Gastrocnemius medialis (tissue), 4 donors: ENCODE data around the gene ENDOV. TPM values are rescaled to one million over a fixed set of nuclear protein-coding genes. Genes with fewer than 3 reads are reported as not detected.
A peak's percentile ranks its signal among the peaks of the same experiment; 100 is the strongest.

Source experiments
- ATAC-seq, 2 donors: fragments of 150-250 bp; one replicate each; pipeline ENCODE4 v1.9.1; 2016
- DNase-seq, 2 donors: peaks; one replicate each; pipeline ENCODE4 v3.0.0-alpha.2; 2019
- H3K27ac ChIP-seq, 4 donors: fragments of 200-600 bp; sonication (generic); 1 replicate in 1 of 4; 2 replicates in 3 of 4; pipeline ENCODE4 v1.5.1; 2016 to 2018; ENCODE audit warnings: mild to moderate bottlenecking in 2 of 4, moderate library complexity in 1 of 4
- H3K27me3 ChIP-seq, 3 donors: fragments of 200-600 bp; sonication (generic) in 2 of 3; 1 replicate in 1 of 3; 2 replicates in 2 of 3; pipeline versions ENCODE4 v1.5.1 to v1.6.0; 2016 to 2019; ENCODE audit warnings: mild to moderate bottlenecking in 1 of 3, moderate library complexity in 1 of 3
- H3K36me3 ChIP-seq, 2 donors: fragments of 200-600 bp; sonication (generic) in 1 of 2; one replicate each; pipeline ENCODE4 v1.5.1; 2017 to 2018
- H3K4me1 ChIP-seq, 2 donors: fragments of 200-600 bp; sonication (generic) in 1 of 2; one replicate each; pipeline ENCODE4 v1.5.1; 2016 to 2017; ENCODE audit warnings: mild to moderate bottlenecking in 2 of 2
- H3K4me3 ChIP-seq, 4 donors: fragments of 200-600 bp; sonication (generic) in 3 of 4; 1 replicate in 1 of 4; 2 replicates in 3 of 4; pipeline ENCODE4 v1.5.1; 2016 to 2019; ENCODE audit warnings: mild to moderate bottlenecking in 2 of 4
- H3K9me3 ChIP-seq, 3 donors: fragments of 200-600 bp; sonication (generic) in 2 of 3; 1 replicate in 1 of 3; 2 replicates in 2 of 3; pipeline ENCODE4 v1.5.1; 2016 to 2019
- POLR2A ChIP-seq, 2 donors: fragments of 450-650 bp; IDR thresholded peaks; one replicate each; pipeline ENCODE4 v1.6.1; 2017; ENCODE audit warnings: antibody characterized with exemption in 2 of 2, mild to moderate bottlenecking in 2 of 2, moderate library complexity in 2 of 2
- in situ Hi-C, 4 donors: fragments of 200-750 bp; cut with MboI; loops; one replicate each; pipeline versions ENCODE4 v1.15.0 to v1.8.0; 2017; ENCODE audit warnings: low sequenced_read_pairs in 4 of 4
- intact Hi-C: fragments of 100-400 bp; cut with DNase I; formaldehyde crosslinking; loops from one replicate; pipeline ENCODE4 v1.15.1; 2023; ENCODE audit warnings: low total_unique reads
- total RNA-seq, 4 donors: library from RNA; depleted of rRNA; stranded (reverse); fragments of >200 nt; gene quantifications; one replicate each; pipeline versions ENCODE4 v1.1.0 to v1.2.3, GENCODE V29; 2016
- TF ChIP-seq, protein P1 (sequence below), 5 experiments: fragments of 450-650 bp in 3 of 5; fragments of 200-600 bp in 2 of 5; sonication (generic) in 2 of 5; IDR thresholded peaks in 4 of 5; conservative IDR thresholded peaks in 1 of 5; 1 replicate in 4 of 5; 2 replicates in 1 of 5; pipeline ENCODE4 v1.5.1; 2016 to 2019; ENCODE audit warnings: antibody characterized with exemption in 5 of 5, mild to moderate bottlenecking in 3 of 5, moderate library complexity in 3 of 5

The ENDOV gene
- 10 to 100 TPM in 3 of 4 donors, 1 to 10 TPM in 1; 9.1 to 24.1 (median 18.0) TPM for total RNA-seq

DNA sequence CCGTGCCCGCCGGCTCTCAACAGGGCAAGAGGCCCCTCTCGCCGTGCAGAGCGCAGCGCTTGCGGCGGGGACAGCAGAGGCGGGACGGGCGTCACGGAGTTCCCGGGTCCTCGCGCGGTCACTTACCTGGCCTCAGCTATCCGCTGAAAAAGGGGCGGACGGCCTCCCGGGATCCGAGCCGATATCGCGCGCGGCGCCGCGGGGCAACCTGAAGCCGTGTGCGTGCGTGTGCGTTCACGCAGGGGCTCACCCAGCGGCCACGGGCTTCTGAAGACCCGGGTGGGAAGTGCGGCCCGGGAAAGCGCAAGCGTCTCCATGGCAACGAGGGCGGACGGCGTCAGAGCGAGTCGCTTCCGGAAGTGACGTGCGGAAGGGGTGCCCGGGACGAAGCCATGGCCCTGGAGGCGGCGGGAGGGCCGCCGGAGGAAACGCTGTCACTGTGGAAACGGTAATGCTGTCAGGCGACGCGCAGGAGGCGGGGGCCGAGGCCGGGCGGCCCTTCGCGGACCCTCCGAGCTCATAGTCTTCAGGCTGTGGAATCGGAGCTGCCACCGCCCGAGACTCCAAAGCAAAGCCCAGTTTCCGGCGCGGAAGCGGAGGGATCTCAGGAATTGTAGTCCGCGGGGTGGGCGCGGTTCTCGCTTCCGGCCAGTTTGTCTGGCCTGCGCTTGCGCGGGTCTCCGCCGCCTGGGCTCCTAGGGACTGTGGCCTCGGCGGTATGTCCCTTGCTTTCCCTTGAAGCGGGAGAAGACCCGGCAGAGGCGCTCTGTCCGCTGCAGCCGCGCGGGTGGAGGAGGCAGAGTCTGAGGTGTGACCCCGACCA, at the start of gene ENDOV:
ENDOV (plus strand) TSS at position 365 of the 823 bp plus-strand sequence; CDS start at position 393, 28 bp downstream.
- Histone ChIP-seq H3K27ac (peak within 1 kb of the TSS; percentile 92 to 99 (median 97)), H3K27me3 (no peaks in the 10 kb centered on the region), H3K9me3 (no peaks in the 10 kb centered on the region), H3K4me1 (peaks cover 29 to 32% of the 10 kb centered on the region in 2 donors), H3K36me3 (peaks cover 0 to 15% of the 10 kb centered on the region in 2 donors), H3K4me3 (peak within 1 kb of the TSS; percentile 86 to 98 (median 92))
- in situ Hi-C loops (no loop called here), intact Hi-C loops (loop anchor here (1.0 kb wide), 1 partner anchor 39 kb away; no protein-coding TSS in a partner anchor)
- peak; percentile 58 to 62 for TF ChIP-seq POLR2A (IDR thresholded peaks at IDR 0.05)
- TF ChIP-seq, protein P1, sequence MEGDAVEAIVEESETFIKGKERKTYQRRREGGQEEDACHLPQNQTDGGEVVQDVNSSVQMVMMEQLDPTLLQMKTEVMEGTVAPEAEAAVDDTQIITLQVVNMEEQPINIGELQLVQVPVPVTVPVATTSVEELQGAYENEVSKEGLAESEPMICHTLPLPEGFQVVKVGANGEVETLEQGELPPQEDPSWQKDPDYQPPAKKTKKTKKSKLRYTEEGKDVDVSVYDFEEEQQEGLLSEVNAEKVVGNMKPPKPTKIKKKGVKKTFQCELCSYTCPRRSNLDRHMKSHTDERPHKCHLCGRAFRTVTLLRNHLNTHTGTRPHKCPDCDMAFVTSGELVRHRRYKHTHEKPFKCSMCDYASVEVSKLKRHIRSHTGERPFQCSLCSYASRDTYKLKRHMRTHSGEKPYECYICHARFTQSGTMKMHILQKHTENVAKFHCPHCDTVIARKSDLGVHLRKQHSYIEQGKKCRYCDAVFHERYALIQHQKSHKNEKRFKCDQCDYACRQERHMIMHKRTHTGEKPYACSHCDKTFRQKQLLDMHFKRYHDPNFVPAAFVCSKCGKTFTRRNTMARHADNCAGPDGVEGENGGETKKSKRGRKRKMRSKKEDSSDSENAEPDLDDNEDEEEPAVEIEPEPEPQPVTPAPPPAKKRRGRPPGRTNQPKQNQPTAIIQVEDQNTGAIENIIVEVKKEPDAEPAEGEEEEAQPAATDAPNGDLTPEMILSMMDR (IDR thresholded peaks at IDR 0.05 in 4 of 5, conservative IDR thresholded peaks at IDR 0.05 in 1 of 5) = no peak
- ATAC-seq = peak; percentile 97 to 98
- DNase-seq = peak; percentile 85 to 87

DNA sequence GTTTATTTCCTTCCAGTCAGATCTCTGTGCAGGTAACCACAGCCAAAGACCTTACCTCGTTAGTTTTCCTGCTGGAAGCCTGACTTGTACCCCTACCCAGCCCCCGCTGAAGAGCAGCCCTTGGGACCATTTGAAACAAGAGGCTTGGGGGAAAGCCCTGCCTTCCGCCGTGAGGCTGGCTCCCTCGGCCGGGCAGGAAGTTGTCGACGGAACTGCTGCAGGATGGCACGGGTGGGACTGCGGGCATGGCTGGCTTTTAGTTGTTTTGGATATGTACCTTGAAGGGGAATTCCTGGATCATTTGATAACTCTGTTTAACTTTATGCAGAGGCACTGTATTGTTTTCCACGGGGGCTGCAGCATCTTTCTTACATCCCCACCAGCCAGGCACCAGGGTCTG, 49.0 kb upstream of the ENDOV start:
- Histone ChIP-seq H3K27ac (no peak overlapping the region), H3K27me3 (no peaks in the 10 kb centered on the region), H3K9me3 (no peaks in the 10 kb centered on the region), H3K4me1 (no peaks in the 10 kb centered on the region), H3K36me3 (peaks cover 0 to 88% of the 10 kb centered on the region in 2 donors), H3K4me3 (no peak overlapping the region)
- intact Hi-C loops = no loop called here
- TF ChIP-seq, protein P1 (IDR thresholded peaks at IDR 0.05 in 4 of 5, conservative IDR thresholded peaks at IDR 0.05 in 1 of 5) = no peak
- TF ChIP-seq POLR2A (IDR thresholded peaks at IDR 0.05) = no peak
- ATAC-seq (no peak), DNase-seq (no peak)
- in situ Hi-C loops = no loop called here

DNA sequence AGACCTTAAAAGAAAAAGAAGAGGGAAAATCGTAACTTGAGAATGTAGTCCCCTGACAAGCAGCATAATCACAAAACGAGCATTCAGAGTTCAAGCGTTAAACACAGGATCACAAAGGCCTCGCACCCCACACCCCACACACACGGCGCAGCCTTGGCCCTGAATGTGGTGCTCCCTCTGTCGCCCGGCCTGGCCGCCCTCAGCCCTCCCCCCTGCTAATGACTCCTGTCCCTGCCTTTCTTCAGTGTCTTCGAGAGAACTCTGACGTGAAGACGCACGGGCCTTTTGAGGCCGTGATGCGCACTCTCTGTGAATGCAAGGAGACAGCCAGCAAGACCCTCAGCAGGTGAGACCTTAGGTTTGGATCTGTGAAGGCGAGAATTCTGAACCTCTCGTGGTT, 47.5 kb upstream of the ENDOV start:
- Histone ChIP-seq H3K4me3 (no peak overlapping the region), H3K4me1 (no peaks in the 10 kb centered on the region), H3K36me3 (peaks cover 5 to 88% of the 10 kb centered on the region in 2 donors), H3K27me3 (no peaks in the 10 kb centered on the region), H3K9me3 (no peaks in the 10 kb centered on the region), H3K27ac (no peak overlapping the region)
- in situ Hi-C loops = no loop called here
- DNase-seq (no peak), ATAC-seq (no peak)
- intact Hi-C loops = no loop called here
- no peak for TF ChIP-seq POLR2A (IDR thresholded peaks at IDR 0.05)
- TF ChIP-seq, protein P1 (IDR thresholded peaks at IDR 0.05 in 4 of 5, conservative IDR thresholded peaks at IDR 0.05 in 1 of 5) = no peak

DNA sequence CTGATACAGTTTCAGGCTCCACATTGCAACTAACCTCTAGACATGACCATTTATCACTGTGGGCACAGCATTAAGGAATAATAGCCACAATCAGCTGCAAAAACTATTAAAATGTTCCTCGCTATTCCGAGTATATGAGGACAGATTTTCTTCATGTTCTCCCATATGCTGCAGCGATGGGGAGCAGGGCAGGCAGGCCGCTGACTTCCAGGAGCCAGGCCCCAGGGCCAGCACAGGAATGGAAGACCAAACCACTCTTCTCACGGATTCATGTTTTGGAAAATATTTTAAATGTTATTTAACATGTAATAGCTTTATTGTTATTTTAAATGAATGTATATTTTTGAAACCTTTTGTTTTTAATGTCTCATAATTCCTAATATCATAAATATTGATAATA, 43.8 kb upstream of the ENDOV start:
- H3K27ac ChIP-seq = no peak overlapping the region
- H3K4me3 ChIP-seq = no peak overlapping the region
- DNase-seq (no peak), ATAC-seq (no peak)
- H3K36me3 ChIP-seq = peaks cover 5 to 91% of the 10 kb centered on the region in 2 donors
- no peaks in the 10 kb centered on the region for H3K4me1 ChIP-seq
- in situ Hi-C loops = no loop called here
- no peak for TF ChIP-seq POLR2A (IDR thresholded peaks at IDR 0.05)
- TF ChIP-seq, protein P1 (IDR thresholded peaks at IDR 0.05 in 4 of 5, conservative IDR thresholded peaks at IDR 0.05 in 1 of 5) = no peak
- H3K27me3 ChIP-seq = no peaks in the 10 kb centered on the region
- intact Hi-C loops = no loop called here
- no peaks in the 10 kb centered on the region for H3K9me3 ChIP-seq
